Type B pancreatic cell (in vitro differentiated cells): ENCODE data around the gene ITM2B. TPM values are rescaled to one million over a fixed set of nuclear protein-coding genes. Genes with fewer than 3 reads are reported as not detected.

ENCODE experiments used
- DNase-seq: peaks from one replicate; pipeline ENCODE4 v3.0.0; 2021; ENCODE audit warnings: mixed read lengths; ENCODE audit not compliant: unreplicated experiment; ENCODE audit errors: extremely low spot score
- H3K27ac Mint-ChIP-seq: 2 replicates; pipeline ENCODE4 v1.8.0; 2021; ENCODE audit warnings: mild to moderate bottlenecking, mixed read lengths
- H3K27me3 Mint-ChIP-seq: 2 replicates; pipeline ENCODE4 v1.8.0; 2021; ENCODE audit warnings: mixed read lengths
- H3K36me3 Mint-ChIP-seq: 2 replicates; pipeline ENCODE4 v1.8.0; 2021; ENCODE audit warnings: mixed read lengths
- H3K4me1 Mint-ChIP-seq: one replicate; pipeline ENCODE4 v1.8.0; 2021; ENCODE audit warnings: mixed read lengths; ENCODE audit not compliant: unreplicated experiment
- H3K4me3 Mint-ChIP-seq: 2 replicates; pipeline ENCODE4 v1.8.0; 2021; ENCODE audit warnings: mild to moderate bottlenecking, mixed read lengths
- H3K9me3 Mint-ChIP-seq: 2 replicates; pipeline ENCODE4 v1.8.0; 2021; ENCODE audit warnings: mixed read lengths
- total RNA-seq: library from RNA; stranded (reverse); gene quantifications from 2 replicates; pipeline ENCODE4 v1.2.1, GENCODE V29; 2021; ENCODE audit warnings: low replicate concordance
- TF ChIP-seq, protein P1 (sequence below): fragments of 200-600 bp; sonication (generic); conservative IDR thresholded peaks from 2 replicates; pipeline ENCODE4 v1.5.0; 2021; ENCODE audit warnings: antibody characterized with exemption, mild to moderate bottlenecking

ITM2B gene
- total RNA-seq, 1 donor from 2014 or later: 232 TPM

- H3K9me3 Mint-ChIP-seq: no peaks in the 10 kb centered on the region
- no peaks in the 10 kb centered on the region for H3K27me3 Mint-ChIP-seq
- no peak for DNase-seq
- TF ChIP-seq, protein P1, sequence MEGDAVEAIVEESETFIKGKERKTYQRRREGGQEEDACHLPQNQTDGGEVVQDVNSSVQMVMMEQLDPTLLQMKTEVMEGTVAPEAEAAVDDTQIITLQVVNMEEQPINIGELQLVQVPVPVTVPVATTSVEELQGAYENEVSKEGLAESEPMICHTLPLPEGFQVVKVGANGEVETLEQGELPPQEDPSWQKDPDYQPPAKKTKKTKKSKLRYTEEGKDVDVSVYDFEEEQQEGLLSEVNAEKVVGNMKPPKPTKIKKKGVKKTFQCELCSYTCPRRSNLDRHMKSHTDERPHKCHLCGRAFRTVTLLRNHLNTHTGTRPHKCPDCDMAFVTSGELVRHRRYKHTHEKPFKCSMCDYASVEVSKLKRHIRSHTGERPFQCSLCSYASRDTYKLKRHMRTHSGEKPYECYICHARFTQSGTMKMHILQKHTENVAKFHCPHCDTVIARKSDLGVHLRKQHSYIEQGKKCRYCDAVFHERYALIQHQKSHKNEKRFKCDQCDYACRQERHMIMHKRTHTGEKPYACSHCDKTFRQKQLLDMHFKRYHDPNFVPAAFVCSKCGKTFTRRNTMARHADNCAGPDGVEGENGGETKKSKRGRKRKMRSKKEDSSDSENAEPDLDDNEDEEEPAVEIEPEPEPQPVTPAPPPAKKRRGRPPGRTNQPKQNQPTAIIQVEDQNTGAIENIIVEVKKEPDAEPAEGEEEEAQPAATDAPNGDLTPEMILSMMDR: no peak
- no peak overlapping the region for H3K4me3 Mint-ChIP-seq
- peaks cover 33% of the 10 kb centered on the region for H3K36me3 Mint-ChIP-seq
- H3K27ac Mint-ChIP-seq: no peak overlapping the region
- H3K4me1 Mint-ChIP-seq: peaks cover 11% of the 10 kb centered on the region
Observed at GRCh38 chr13:48253849-48254248, 20.8 kb downstream of the ITM2B start.

GRCh38 chr13:48255090-48255489 lies 22.1 kb downstream of the ITM2B start:
- Mint-ChIP-seq H3K27me3 (no peaks in the 10 kb centered on the region), H3K4me1 (peaks cover 11% of the 10 kb centered on the region), H3K36me3 (peaks cover 37% of the 10 kb centered on the region), H3K9me3 (no peaks in the 10 kb centered on the region), H3K4me3 (no peak overlapping the region), H3K27ac (no peak overlapping the region)
- TF ChIP-seq, protein P1: no peak
- DNase-seq: no peak

DNA sequence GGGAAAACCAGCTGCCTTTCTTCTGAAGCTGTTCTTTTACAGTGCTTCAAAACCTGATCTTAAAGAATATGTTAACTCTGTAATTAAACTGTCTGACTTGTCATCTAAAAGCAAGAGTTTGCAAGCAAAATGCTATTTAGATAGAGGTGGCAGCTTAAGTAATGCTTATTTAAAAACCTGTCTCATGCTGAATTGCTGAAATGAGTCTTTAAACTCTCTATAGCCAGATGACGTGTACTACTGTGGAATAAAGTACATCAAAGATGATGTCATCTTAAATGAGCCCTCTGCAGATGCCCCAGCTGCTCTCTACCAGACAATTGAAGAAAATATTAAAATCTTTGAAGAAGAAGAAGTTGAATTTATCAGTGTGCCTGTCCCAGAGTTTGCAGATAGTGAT lies 22.9 kb downstream of the ITM2B start:
- TF ChIP-seq, protein P1: no peak
- no peak for DNase-seq
- Mint-ChIP-seq H3K9me3 (no peaks in the 10 kb centered on the region), H3K27ac (no peak overlapping the region), H3K4me3 (no peak overlapping the region), H3K27me3 (no peaks in the 10 kb centered on the region), H3K36me3 (peaks cover 42% of the 10 kb centered on the region), H3K4me1 (peaks cover 11% of the 10 kb centered on the region)

DNA sequence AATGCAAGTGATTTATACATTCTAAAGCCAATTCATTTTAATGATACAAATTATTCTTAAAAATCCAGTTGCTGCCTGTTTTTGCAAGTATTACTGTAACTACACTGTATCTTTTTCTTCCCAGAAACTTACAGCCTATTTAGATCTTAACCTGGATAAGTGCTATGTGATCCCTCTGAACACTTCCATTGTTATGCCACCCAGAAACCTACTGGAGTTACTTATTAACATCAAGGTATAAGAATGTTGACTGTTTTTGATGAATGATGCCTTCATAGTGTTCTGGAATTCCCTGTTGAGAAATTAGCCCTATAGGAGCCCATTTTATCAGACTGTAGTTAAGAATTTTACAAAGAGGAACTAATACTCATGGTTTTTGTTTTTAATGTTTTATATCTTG lies 25.0 kb downstream of the ITM2B start:
- H3K9me3 Mint-ChIP-seq: no peaks in the 10 kb centered on the region
- TF ChIP-seq, protein P1: no peak
- H3K4me1 Mint-ChIP-seq: peaks cover 5% of the 10 kb centered on the region
- no peak for DNase-seq
- no peaks in the 10 kb centered on the region for H3K27me3 Mint-ChIP-seq
- H3K27ac Mint-ChIP-seq: peak overlapping the region; percentile 27
- no peak overlapping the region for H3K4me3 Mint-ChIP-seq
- peaks cover 48% of the 10 kb centered on the region for H3K36me3 Mint-ChIP-seq

GRCh38 chr13:48258430-48258829 lies 25.4 kb downstream of the ITM2B start:
- Mint-ChIP-seq H3K4me1 (peaks cover 5% of the 10 kb centered on the region), H3K9me3 (no peaks in the 10 kb centered on the region), H3K36me3 (peaks cover 48% of the 10 kb centered on the region), H3K27me3 (no peaks in the 10 kb centered on the region), H3K4me3 (no peak overlapping the region), H3K27ac (no peak overlapping the region)
- no peak for DNase-seq
- TF ChIP-seq, protein P1: no peak

GRCh38 chr13:48260970-48261369 lies 28.0 kb downstream of the ITM2B start:
- no peak overlapping the region for H3K27ac Mint-ChIP-seq
- peaks cover 6% of the 10 kb centered on the region for H3K4me1 Mint-ChIP-seq
- TF ChIP-seq, protein P1: no peak
- H3K9me3 Mint-ChIP-seq: no peaks in the 10 kb centered on the region
- H3K27me3 Mint-ChIP-seq: no peaks in the 10 kb centered on the region
- DNase-seq: no peak
- peaks cover 56% of the 10 kb centered on the region for H3K36me3 Mint-ChIP-seq
- no peak overlapping the region for H3K4me3 Mint-ChIP-seq
